ENCODE results near the gene NMRK1.
A peak's percentile ranks its signal among the peaks of the same experiment; 100 is the strongest.

Gene NMRK1

DNA sequence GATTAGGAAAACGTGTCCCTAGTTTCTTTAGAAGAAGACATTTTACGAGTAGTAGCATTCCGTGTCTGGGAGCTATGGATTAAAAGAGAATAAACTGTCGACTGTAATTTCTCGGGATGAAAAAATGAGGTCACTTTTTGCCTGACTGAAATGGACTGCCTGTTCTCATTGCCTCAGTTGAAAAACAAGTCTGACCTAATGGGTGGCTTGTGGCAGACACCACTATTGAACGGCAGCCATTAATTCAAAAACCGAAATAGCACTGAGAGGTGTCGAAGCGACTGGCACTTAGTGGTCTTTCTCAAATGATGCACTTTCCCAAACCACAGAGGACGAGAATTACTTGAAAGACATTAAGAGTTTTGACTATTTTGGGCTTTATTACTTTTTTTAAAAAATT lies 35.7 kb upstream of the NMRK1 start:
- Histone ChIP-seq H3K9me3 (ENCODE audit: insufficient read depth, low read depth, low read length) (no peaks in the 10 kb centered on the region), H3K4me2 (ENCODE audit: low read length) (no peak overlapping the region), H3K23ac (ENCODE audit: low read length) (no peak overlapping the region), H2BK12ac (ENCODE audit: low read length) (no peak overlapping the region), H3K18ac (ENCODE audit: low read length) (no peak overlapping the region), H3K4me3 (ENCODE audit: low read depth, low read length) (no peak overlapping the region), H2AFZ (ENCODE audit: insufficient read depth, low read length, poor library complexity) (no peak overlapping the region), H4K12ac (ENCODE audit: low read depth, low read length) (no peak overlapping the region), H3K4me1 (ENCODE audit: control insufficient read depth in 1 of 2, insufficient read depth in 2 of 2, low read length in 2 of 2) (no peaks in the 10 kb centered on the region), H4K91ac (ENCODE audit: low read depth, low read length) (no peak overlapping the region), H3K79me1 (ENCODE audit: low read length) (no peaks in the 10 kb centered on the region), H4K8ac (ENCODE audit: low read depth, low read length) (no peak overlapping the region), H3K27ac (ENCODE audit: low read depth, low read length) (no peak overlapping the region), H3K79me2 (ENCODE audit: control insufficient read depth, insufficient read depth, low read length, poor library complexity) (no peaks in the 10 kb centered on the region), H3K27me3 (ENCODE audit: insufficient read depth, low read length) (no peaks in the 10 kb centered on the region), H2BK120ac (ENCODE audit: insufficient read depth, low read length, poor library complexity) (no peak overlapping the region), H2BK5ac (ENCODE audit: low read depth, low read length, poor library complexity) (no peak overlapping the region), H3K36me3 (ENCODE audit: control insufficient read depth in 1 of 2, insufficient read depth in 2 of 2, low read length in 2 of 2) (peaks cover 2 to 12% of the 10 kb centered on the region in 2 experiments), H3K14ac (ENCODE audit: low read length) (no peak overlapping the region), H3K9ac (ENCODE audit: low read length) (peak overlapping the region; percentile 58), H3K4ac (ENCODE audit: low read depth, low read length) (no peak overlapping the region), H2AK5ac (ENCODE audit: low read length) (no peak overlapping the region)
- WGBS (ENCODE audit: extremely low coverage, insufficient coverage, insufficient read length) = no CpG with 5 or more reads among the region's 10 CpGs
- DNase-seq = no peak

DNA sequence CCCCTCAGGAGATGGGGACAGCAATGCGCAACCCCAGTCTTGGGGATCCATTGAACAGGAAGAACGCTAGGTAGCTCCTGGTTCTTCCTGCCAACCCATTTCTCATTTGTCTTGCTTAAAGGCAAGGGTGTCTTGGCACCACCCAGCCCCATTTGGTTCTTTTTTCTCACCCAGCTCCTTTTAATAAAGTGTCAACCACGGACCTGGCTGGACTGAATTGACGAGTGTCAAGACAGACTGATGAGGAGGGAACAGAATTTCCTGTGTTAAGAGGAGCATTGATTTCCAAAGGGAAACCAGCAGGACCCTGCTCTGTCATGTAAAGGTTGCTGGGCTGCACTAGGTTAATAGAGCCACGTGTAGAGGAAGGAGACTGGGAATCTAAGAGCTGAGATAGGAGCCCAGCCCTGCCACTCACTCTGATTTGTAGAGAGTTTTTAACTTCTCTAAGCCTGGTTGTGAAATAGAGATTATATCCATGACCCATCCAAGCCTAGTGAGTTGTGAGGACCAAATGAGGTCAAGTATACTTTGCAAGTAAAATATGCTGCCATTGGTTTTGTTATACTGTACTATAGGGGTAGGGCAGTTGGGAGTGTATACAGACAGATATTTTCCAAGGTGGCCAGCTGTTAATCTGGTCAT lies 34.1 kb upstream of the NMRK1 start:
- Histone ChIP-seq H3K36me3 (ENCODE audit: control insufficient read depth in 1 of 2, insufficient read depth in 2 of 2, low read length in 2 of 2) (peaks cover 2 to 17% of the 10 kb centered on the region in 2 experiments), H4K8ac (ENCODE audit: low read depth, low read length) (no peak overlapping the region), H3K79me1 (ENCODE audit: low read length) (no peaks in the 10 kb centered on the region), H3K4ac (ENCODE audit: low read depth, low read length) (no peak overlapping the region), H3K4me3 (ENCODE audit: low read depth, low read length) (no peak overlapping the region), H2BK120ac (ENCODE audit: insufficient read depth, low read length, poor library complexity) (no peak overlapping the region), H3K18ac (ENCODE audit: low read length) (no peak overlapping the region), H3K9ac (ENCODE audit: low read length) (no peak overlapping the region), H3K27ac (ENCODE audit: low read depth, low read length) (no peak overlapping the region), H2BK5ac (ENCODE audit: low read depth, low read length, poor library complexity) (no peak overlapping the region), H2AFZ (ENCODE audit: insufficient read depth, low read length, poor library complexity) (no peak overlapping the region), H3K4me2 (ENCODE audit: low read length) (no peak overlapping the region), H2BK12ac (ENCODE audit: low read length) (no peak overlapping the region), H4K91ac (ENCODE audit: low read depth, low read length) (no peak overlapping the region), H3K27me3 (ENCODE audit: insufficient read depth, low read length) (no peaks in the 10 kb centered on the region), H3K14ac (ENCODE audit: low read length) (no peak overlapping the region), H4K12ac (ENCODE audit: low read depth, low read length) (no peak overlapping the region), H3K79me2 (ENCODE audit: control insufficient read depth, insufficient read depth, low read length, poor library complexity) (no peaks in the 10 kb centered on the region), H3K23ac (ENCODE audit: low read length) (no peak overlapping the region), H3K9me3 (ENCODE audit: insufficient read depth, low read depth, low read length) (no peaks in the 10 kb centered on the region), H3K4me1 (ENCODE audit: control insufficient read depth in 1 of 2, insufficient read depth in 2 of 2, low read length in 2 of 2) (no peaks in the 10 kb centered on the region), H2AK5ac (ENCODE audit: low read length) (no peak overlapping the region)
- DNase-seq = no peak
- no CpG with 5 or more reads among the region's 5 CpGs for WGBS (ENCODE audit: extremely low coverage, insufficient coverage, insufficient read length)

DNA sequence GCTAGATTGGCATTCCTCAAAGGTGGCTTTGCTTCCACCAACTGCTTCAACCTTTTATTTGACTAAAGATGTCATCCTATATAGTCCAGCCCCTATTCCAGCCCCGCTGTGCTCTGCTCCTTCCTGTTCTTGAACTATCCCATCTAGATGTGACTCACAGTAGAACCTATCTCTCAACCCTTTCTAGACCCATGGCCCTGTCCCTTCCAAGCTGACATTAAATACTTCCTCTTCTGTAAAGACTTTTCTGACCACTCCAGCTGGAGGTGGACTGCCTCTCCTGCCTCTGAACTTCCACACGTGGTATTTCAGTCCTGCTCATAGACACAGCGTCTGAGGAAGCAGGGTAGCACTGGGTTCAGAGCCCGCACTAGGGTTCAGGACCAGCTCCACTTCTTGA lies 32.7 kb upstream of the NMRK1 start:
- Histone ChIP-seq H3K4me3 (ENCODE audit: low read depth, low read length) (no peak overlapping the region), H3K9me3 (ENCODE audit: insufficient read depth, low read depth, low read length) (no peaks in the 10 kb centered on the region), H2AFZ (ENCODE audit: insufficient read depth, low read length, poor library complexity) (no peak overlapping the region), H3K4ac (ENCODE audit: low read depth, low read length) (no peak overlapping the region), H2AK5ac (ENCODE audit: low read length) (no peak overlapping the region), H2BK12ac (ENCODE audit: low read length) (no peak overlapping the region), H3K27ac (ENCODE audit: low read depth, low read length) (no peak overlapping the region), H4K12ac (ENCODE audit: low read depth, low read length) (no peak overlapping the region), H3K23ac (ENCODE audit: low read length) (no peak overlapping the region), H3K79me2 (ENCODE audit: control insufficient read depth, insufficient read depth, low read length, poor library complexity) (no peaks in the 10 kb centered on the region), H4K91ac (ENCODE audit: low read depth, low read length) (no peak overlapping the region), H3K18ac (ENCODE audit: low read length) (peak overlapping the region; percentile 58), H3K36me3 (ENCODE audit: control insufficient read depth in 1 of 2, insufficient read depth in 2 of 2, low read length in 2 of 2) (peaks cover 2 to 17% of the 10 kb centered on the region in 2 experiments), H3K14ac (ENCODE audit: low read length) (no peak overlapping the region), H3K27me3 (ENCODE audit: insufficient read depth, low read length) (no peaks in the 10 kb centered on the region), H3K79me1 (ENCODE audit: low read length) (no peaks in the 10 kb centered on the region), H3K4me1 (ENCODE audit: control insufficient read depth in 1 of 2, insufficient read depth in 2 of 2, low read length in 2 of 2) (no peaks in the 10 kb centered on the region), H2BK5ac (ENCODE audit: low read depth, low read length, poor library complexity) (no peak overlapping the region), H3K4me2 (ENCODE audit: low read length) (no peak overlapping the region), H2BK120ac (ENCODE audit: insufficient read depth, low read length, poor library complexity) (no peak overlapping the region), H4K8ac (ENCODE audit: low read depth, low read length) (no peak overlapping the region), H3K9ac (ENCODE audit: low read length) (no peak overlapping the region)
- no peak for DNase-seq
- no CpG with 5 or more reads among the region's 4 CpGs for WGBS (ENCODE audit: extremely low coverage, insufficient coverage, insufficient read length)

DNA sequence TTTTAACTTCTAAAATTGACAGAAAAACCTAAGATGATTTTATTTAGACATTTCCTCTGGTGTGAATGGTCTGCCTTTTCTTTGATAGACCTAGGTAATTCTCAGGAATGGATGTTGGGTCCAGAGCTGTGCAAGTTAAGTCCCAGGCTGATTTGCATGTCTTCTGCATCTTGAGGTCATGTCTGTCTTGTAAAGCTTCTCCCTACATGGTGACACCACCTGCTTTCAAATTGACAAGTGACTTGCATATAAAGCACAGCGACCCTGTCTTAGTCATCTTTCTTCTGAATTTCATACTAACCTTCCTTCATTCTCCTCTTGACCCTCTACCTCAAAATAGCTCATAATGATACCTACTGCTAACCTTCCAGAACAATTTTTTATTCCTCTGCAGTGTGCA lies 29.6 kb upstream of the NMRK1 start:
- H3K4me1 ChIP-seq (ENCODE audit: control insufficient read depth in 1 of 2, insufficient read depth in 2 of 2, low read length in 2 of 2) = no peaks in the 10 kb centered on the region
- no CpG with 5 or more reads among the region's 1 CpG for WGBS (ENCODE audit: extremely low coverage, insufficient coverage, insufficient read length)

More for the DNA sequence above, 29.6 kb upstream of the NMRK1 start:
- H4K8ac ChIP-seq (ENCODE audit: low read depth, low read length) = no peak overlapping the region
- no peak overlapping the region for H3K18ac ChIP-seq (ENCODE audit: low read length)
- H2BK120ac ChIP-seq (ENCODE audit: insufficient read depth, low read length, poor library complexity) = no peak overlapping the region
- no peak overlapping the region for H2BK5ac ChIP-seq (ENCODE audit: low read depth, low read length, poor library complexity)
- no peak overlapping the region for H4K91ac ChIP-seq (ENCODE audit: low read depth, low read length)
- H3K27ac ChIP-seq (ENCODE audit: low read depth, low read length) = no peak overlapping the region
- H3K9ac ChIP-seq (ENCODE audit: low read length) = no peak overlapping the region
- no peak overlapping the region for H2BK12ac ChIP-seq (ENCODE audit: low read length)
- H2AK5ac ChIP-seq (ENCODE audit: low read length) = no peak overlapping the region
- no peak overlapping the region for H3K4me3 ChIP-seq (ENCODE audit: low read depth, low read length)
- H3K79me1 ChIP-seq (ENCODE audit: low read length) = no peaks in the 10 kb centered on the region
- no peak overlapping the region for H3K4me2 ChIP-seq (ENCODE audit: low read length)
- no peaks in the 10 kb centered on the region for H3K9me3 ChIP-seq (ENCODE audit: insufficient read depth, low read depth, low read length)
- no peaks in the 10 kb centered on the region for H3K79me2 ChIP-seq (ENCODE audit: control insufficient read depth, insufficient read depth, low read length, poor library complexity)
- H4K12ac ChIP-seq (ENCODE audit: low read depth, low read length) = no peak overlapping the region
- no peak overlapping the region for H3K4ac ChIP-seq (ENCODE audit: low read depth, low read length)
- H3K14ac ChIP-seq (ENCODE audit: low read length) = no peak overlapping the region
- H2AFZ ChIP-seq (ENCODE audit: insufficient read depth, low read length, poor library complexity) = no peak overlapping the region
- no peak for DNase-seq
- H3K27me3 ChIP-seq (ENCODE audit: insufficient read depth, low read length) = no peaks in the 10 kb centered on the region
- peaks cover 2 to 17% of the 10 kb centered on the region in 2 experiments for H3K36me3 ChIP-seq (ENCODE audit: control insufficient read depth in 1 of 2, insufficient read depth in 2 of 2, low read length in 2 of 2)
- H3K23ac ChIP-seq (ENCODE audit: low read length) = no peak overlapping the region
